ENCODE results near the gene KIRREL3. TPM values are rescaled to one million over a fixed set of nuclear protein-coding genes. Genes with fewer than 3 reads are reported as not detected.
A peak's percentile ranks its signal among the peaks of the same experiment; 100 is the strongest.

KIRREL3 gene
- total and polyA plus RNA-seq, 2 donors (not counting 3 experiments of a cell fraction or from before 2014, with no cell fraction given), result not detected

GRCh38 chr11:126817096-126817495, 183.5 kb downstream of the KIRREL3 start:
- Histone ChIP-seq H2AFZ (ENCODE audit: low read depth, low read length) (no peak overlapping the region), H3K36me3 (ENCODE audit: control insufficient read depth in 2 of 2, extremely low read depth in 1 of 2, insufficient read depth in 2 of 2, low read length in 2 of 2) (no peaks in the 10 kb centered on the region), H4K20me1 (replicated peaks; ENCODE audit: control insufficient read depth, extremely low read depth, insufficient read depth, low read length) (no peaks in the 10 kb centered on the region), H3K9me3 (replicated peaks; ENCODE audit: control insufficient read depth, insufficient read depth, low read length) (no peaks in the 10 kb centered on the region), H3K27ac (ENCODE audit: insufficient read depth, low read depth, low read length) (no peak overlapping the region), H3K79me2 (ENCODE audit: control insufficient read depth, insufficient read depth, low read length) (no peaks in the 10 kb centered on the region), H3K4me3 (replicated peaks in 1 of 3; ENCODE audit: insufficient read depth in 1 of 3, low read depth in 1 of 3, low read length in 3 of 3) (no peak overlapping the region), H3K9ac (replicated peaks; ENCODE audit: extremely low read depth, insufficient read depth, low read length) (no peak overlapping the region), H3K4me2 (ENCODE audit: insufficient read depth, low read length) (no peak overlapping the region), H3K9me1 (replicated peaks; ENCODE audit: control insufficient read depth, extremely low read depth, insufficient read depth, low read length) (no peaks in the 10 kb centered on the region), H3K27me3 (ENCODE audit: control insufficient read depth in 2 of 2, insufficient read depth in 2 of 2, low read length in 2 of 2) (no peaks in the 10 kb centered on the region), H3K4me1 (ENCODE audit: control insufficient read depth, extremely low read depth, insufficient read depth, low read length) (no peaks in the 10 kb centered on the region)
- TF ChIP-seq POLR2AphosphoS5 (IDR thresholded peaks at IDR 0.05; ENCODE audit: insufficient read depth, low read depth, low read length), result peak; percentile 30
- TF ChIP-seq JUN (IDR thresholded peaks at IDR 0.05; ENCODE audit: borderline replicate concordance, insufficient read depth, insufficient read length, low read depth), result peak; percentile 38
- TF ChIP-seq CTCF (IDR thresholded peaks at IDR 0.05; ENCODE audit: extremely low read depth in 1 of 2, insufficient read depth in 1 of 2, low read depth in 1 of 2, low read length in 2 of 2), result no peak
- BruUV-seq (replicated peaks), result no TSS peak
- dilution Hi-C loops (cut with MboI; ENCODE audit: extremely low pct_ligation_motif_present, low sequenced_read_pairs) (no loop called here), intact Hi-C loops (cut with micrococcal nuclease) (no loop called here)
- CTCF ChIA-PET, result no interaction called here
- FAIRE-seq (no peak), DNase-seq (ENCODE audit: low read depth, low spot score) (peak; percentile 4)
- POLR2A ChIA-PET, result no interaction called here

GRCh38 chr11:126816645-126817044, 183.9 kb downstream of the KIRREL3 start:
- DNase-seq (ENCODE audit: low read depth, low spot score) (no peak), FAIRE-seq (no peak)
- BruUV-seq (replicated peaks), result no TSS peak
- H2AFZ ChIP-seq (ENCODE audit: low read depth, low read length), result no peak overlapping the region
- H3K27ac ChIP-seq (ENCODE audit: insufficient read depth, low read depth, low read length), result no peak overlapping the region
- H4K20me1 ChIP-seq (replicated peaks; ENCODE audit: control insufficient read depth, extremely low read depth, insufficient read depth, low read length), result no peaks in the 10 kb centered on the region
- ChIA-PET CTCF (no interaction called here), POLR2A (no interaction called here)
- H3K9me1 ChIP-seq (replicated peaks; ENCODE audit: control insufficient read depth, extremely low read depth, insufficient read depth, low read length), result no peaks in the 10 kb centered on the region
- no peaks in the 10 kb centered on the region for H3K9me3 ChIP-seq (replicated peaks; ENCODE audit: control insufficient read depth, insufficient read depth, low read length)
- no peaks in the 10 kb centered on the region for H3K27me3 ChIP-seq (ENCODE audit: control insufficient read depth in 2 of 2, insufficient read depth in 2 of 2, low read length in 2 of 2)
- H3K79me2 ChIP-seq (ENCODE audit: control insufficient read depth, insufficient read depth, low read length), result no peaks in the 10 kb centered on the region
- TF ChIP-seq GATA2 (IDR thresholded peaks at IDR 0.05; ENCODE audit: insufficient read depth, insufficient read length, low read depth, low read length) (no peak), EZH2 (IDR thresholded peaks at IDR 0.05; ENCODE audit: borderline replicate concordance, low read depth, low read length, severe bottlenecking) (no peak), POLR2AphosphoS5 (IDR thresholded peaks at IDR 0.05; ENCODE audit: insufficient read depth, low read depth, low read length) (no peak), FOS (IDR thresholded peaks at IDR 0.05; ENCODE audit: borderline replicate concordance, insufficient read depth, low read length) (no peak), MYC (IDR thresholded peaks at IDR 0.05; ENCODE audit: low read depth, low read length) (no peak), JUN (IDR thresholded peaks at IDR 0.05; ENCODE audit: borderline replicate concordance, insufficient read depth, insufficient read length, low read depth) (no peak), POLR2A (IDR thresholded peaks at IDR 0.05; ENCODE audit: low read depth, low read length) (no peak), CTCF (IDR thresholded peaks at IDR 0.05; ENCODE audit: extremely low read depth in 1 of 2, insufficient read depth in 1 of 2, low read depth in 1 of 2, low read length in 2 of 2) (no peak), MAX (IDR thresholded peaks at IDR 0.05; ENCODE audit: insufficient read depth, insufficient read length) (no peak)
- no peaks in the 10 kb centered on the region for H3K4me1 ChIP-seq (ENCODE audit: control insufficient read depth, extremely low read depth, insufficient read depth, low read length)
- H3K9ac ChIP-seq (replicated peaks; ENCODE audit: extremely low read depth, insufficient read depth, low read length), result no peak overlapping the region
- H3K36me3 ChIP-seq (ENCODE audit: control insufficient read depth in 2 of 2, extremely low read depth in 1 of 2, insufficient read depth in 2 of 2, low read length in 2 of 2), result no peaks in the 10 kb centered on the region
- intact Hi-C loops (cut with micrococcal nuclease), result no loop called here
- H3K4me2 ChIP-seq (ENCODE audit: insufficient read depth, low read length), result no peak overlapping the region
- H3K4me3 ChIP-seq (replicated peaks in 1 of 3; ENCODE audit: insufficient read depth in 1 of 3, low read depth in 1 of 3, low read length in 3 of 3), result no peak overlapping the region
- dilution Hi-C loops (cut with MboI; ENCODE audit: extremely low pct_ligation_motif_present, low sequenced_read_pairs), result no loop called here

Data from endothelial cell of umbilical vein (primary cell).